HepG2 (cell line): ENCODE measurements around the gene HTRA2. TPM values are rescaled to one million over a fixed set of nuclear protein-coding genes. Genes with fewer than 3 reads are reported as not detected.

Experiments
- ARID3A ChIP-seq: IDR thresholded peaks from 2 replicates; pipeline ENCODE4 v1.6.1; 2012; ENCODE audit warnings: low read depth, low read length, improper control_type of control experiment
- CAMTA2 ChIP-seq: sonication (generic); formaldehyde crosslinking; IDR thresholded peaks from 2 replicates; pipeline ENCODE4 v1.4.0; 2020; ENCODE audit warnings: mild to moderate bottlenecking, missing genetic modification reagents, borderline replicate concordance
- CENPBD1 ChIP-seq: sonication (generic); formaldehyde crosslinking; IDR thresholded peaks from 2 replicates; pipeline ENCODE4 v1.8.0; 2022; ENCODE audit warnings: missing genetic modification reagents, low read depth, mild to moderate bottlenecking, borderline replicate concordance
- HDAC1 ChIP-seq: sonication (generic); formaldehyde crosslinking; IDR thresholded peaks from 2 replicates; pipeline ENCODE4 v1.5.1; 2020; ENCODE audit warnings: mild to moderate bottlenecking, missing genetic modification reagents
- MEF2D ChIP-seq: sonication (generic); formaldehyde crosslinking; IDR thresholded peaks from 2 replicates; pipeline ENCODE4 v1.5.1; 2020; ENCODE audit warnings: mild to moderate bottlenecking, missing genetic modification reagents
- MTF1 ChIP-seq: sonication (generic); formaldehyde crosslinking; IDR thresholded peaks from 2 replicates; pipeline ENCODE4 v1.5.0; 2020; ENCODE audit warnings: missing genetic modification reagents
- NR1H2 ChIP-seq: sonication (generic); formaldehyde crosslinking; IDR thresholded peaks from 2 replicates; pipeline ENCODE4 v1.8.1; 2022; ENCODE audit warnings: low read depth, missing genetic modification reagents, borderline replicate concordance
- RARG ChIP-seq: sonication (generic); formaldehyde crosslinking; IDR thresholded peaks from 2 replicates; pipeline ENCODE4 v1.4.0; 2020; ENCODE audit warnings: low read depth, mild to moderate bottlenecking, missing genetic modification reagents
- REXO4 ChIP-seq: sonication (generic); formaldehyde crosslinking; IDR thresholded peaks from 2 replicates; pipeline ENCODE4 v1.8.0; 2022; ENCODE audit warnings: missing genetic modification reagents, mild to moderate bottlenecking, borderline replicate concordance
- TCF7L2 ChIP-seq: IDR thresholded peaks from 2 replicates; pipeline ENCODE4 v1.6.1; 2011; ENCODE audit warnings: mild to moderate bottlenecking, low read depth, low read length, moderate library complexity
- USF2 ChIP-seq, 2 experiments: sonication (generic) in 1 of 2; formaldehyde crosslinking in 1 of 2; IDR thresholded peaks; 2 replicates each; pipeline versions ENCODE4 v1.5.1 to v1.6.1; 2011 to 2020; ENCODE audit warnings: borderline replicate concordance in 1 of 2, low read depth in 1 of 2, low read length in 1 of 2, mild to moderate bottlenecking in 1 of 2, missing genetic modification reagents in 1 of 2, moderate library complexity in 1 of 2
- ZFYVE20 ChIP-seq: sonication (generic); formaldehyde crosslinking; IDR thresholded peaks from 2 replicates; pipeline ENCODE4 v1.8.0; 2023; ENCODE audit warnings: low read depth, mild to moderate bottlenecking, moderate library complexity, missing genetic modification reagents, borderline replicate concordance
- ZNF772 ChIP-seq: sonication (generic); formaldehyde crosslinking; IDR thresholded peaks from 2 replicates; pipeline ENCODE4 v1.5.0; 2020; ENCODE audit warnings: mild to moderate bottlenecking, missing genetic modification reagents
- ZNF883 ChIP-seq: sonication (generic); formaldehyde crosslinking; IDR thresholded peaks from 2 replicates; pipeline ENCODE4 v1.5.1; 2020; ENCODE audit warnings: mild to moderate bottlenecking, missing genetic modification reagents; ENCODE audit errors: not compliant biosample characterization
- ZSCAN31 ChIP-seq: sonication (generic); formaldehyde crosslinking; IDR thresholded peaks from 2 replicates; pipeline ENCODE4 v1.5.0; 2020; ENCODE audit warnings: low read depth, mild to moderate bottlenecking, missing genetic modification reagents
- ZZZ3 ChIP-seq: sonication (generic); formaldehyde crosslinking; IDR thresholded peaks from 2 replicates; pipeline ENCODE4 v1.4.0; 2020; ENCODE audit warnings: missing genetic modification reagents, mild to moderate bottlenecking, borderline replicate concordance
- polyA plus RNA-seq, 8 experiments: library from polyadenylated mRNA; depleted of rRNA in 3 of 8; stranded (reverse) in 7 of 8; unstranded in 1 of 8; fragments of >200 nt; fragmentation: Illumina TruSeq in 4 of 8; extraction: Trizol in 4 of 8; gene quantifications; 2 replicates each; pipeline versions ENCODE4 v1.2.1 to v1.2.3, GENCODE V29; 2011 to 2016; ENCODE audit warnings: low read depth in 4 of 8, missing spikeins in 1 of 8, mixed read lengths in 1 of 8; ENCODE audit not compliant: insufficient read depth in 1 of 8
- total RNA-seq, 5 experiments: library from RNA; depleted of rRNA; stranded (reverse); fragments of >200 nt; fragmentation: Illumina TruSeq; extraction: Trizol; gene quantifications; 2 replicates each; pipeline ENCODE4 v1.2.3, GENCODE V29; 2016; ENCODE audit warnings: low read depth in 1 of 5
- TF ChIP-seq, protein P1 (sequence below): sonication (generic); formaldehyde crosslinking; IDR thresholded peaks from 2 replicates; pipeline ENCODE4 v1.4.0; 2020; ENCODE audit warnings: mild to moderate bottlenecking, missing genetic modification reagents
- TF ChIP-seq, protein P2 (sequence below): sonication (generic); formaldehyde crosslinking; IDR thresholded peaks from 2 replicates; pipeline ENCODE4 v1.8.1; 2022; ENCODE audit warnings: low read depth, mild to moderate bottlenecking, missing genetic modification reagents

HTRA2 gene
- total and polyA plus RNA-seq, 2 of the 13 experiments (the other 11 are each of a cell fraction or from before 2014, with no cell fraction given), result 47.7 to 50.3 TPM

GRCh38 chr2:74486141-74486540, 43.6 kb upstream of the HTRA2 start (continued):
- no peak for TF ChIP-seq REXO4 (CRISPR knock-in tag)
- TF ChIP-seq MTF1, result no peak
- no peak for TF ChIP-seq CAMTA2 (CRISPR knock-in tag)
- TF ChIP-seq, protein P1, sequence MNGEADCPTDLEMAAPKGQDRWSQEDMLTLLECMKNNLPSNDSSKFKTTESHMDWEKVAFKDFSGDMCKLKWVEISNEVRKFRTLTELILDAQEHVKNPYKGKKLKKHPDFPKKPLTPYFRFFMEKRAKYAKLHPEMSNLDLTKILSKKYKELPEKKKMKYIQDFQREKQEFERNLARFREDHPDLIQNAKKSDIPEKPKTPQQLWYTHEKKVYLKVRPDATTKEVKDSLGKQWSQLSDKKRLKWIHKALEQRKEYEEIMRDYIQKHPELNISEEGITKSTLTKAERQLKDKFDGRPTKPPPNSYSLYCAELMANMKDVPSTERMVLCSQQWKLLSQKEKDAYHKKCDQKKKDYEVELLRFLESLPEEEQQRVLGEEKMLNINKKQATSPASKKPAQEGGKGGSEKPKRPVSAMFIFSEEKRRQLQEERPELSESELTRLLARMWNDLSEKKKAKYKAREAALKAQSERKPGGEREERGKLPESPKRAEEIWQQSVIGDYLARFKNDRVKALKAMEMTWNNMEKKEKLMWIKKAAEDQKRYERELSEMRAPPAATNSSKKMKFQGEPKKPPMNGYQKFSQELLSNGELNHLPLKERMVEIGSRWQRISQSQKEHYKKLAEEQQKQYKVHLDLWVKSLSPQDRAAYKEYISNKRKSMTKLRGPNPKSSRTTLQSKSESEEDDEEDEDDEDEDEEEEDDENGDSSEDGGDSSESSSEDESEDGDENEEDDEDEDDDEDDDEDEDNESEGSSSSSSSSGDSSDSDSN (CRISPR knock-in tag), result no peak
- TF ChIP-seq NR1H2 (CRISPR knock-in tag), result no peak
- no peak for TF ChIP-seq HDAC1 (CRISPR knock-in tag)
- TF ChIP-seq, protein P2, sequence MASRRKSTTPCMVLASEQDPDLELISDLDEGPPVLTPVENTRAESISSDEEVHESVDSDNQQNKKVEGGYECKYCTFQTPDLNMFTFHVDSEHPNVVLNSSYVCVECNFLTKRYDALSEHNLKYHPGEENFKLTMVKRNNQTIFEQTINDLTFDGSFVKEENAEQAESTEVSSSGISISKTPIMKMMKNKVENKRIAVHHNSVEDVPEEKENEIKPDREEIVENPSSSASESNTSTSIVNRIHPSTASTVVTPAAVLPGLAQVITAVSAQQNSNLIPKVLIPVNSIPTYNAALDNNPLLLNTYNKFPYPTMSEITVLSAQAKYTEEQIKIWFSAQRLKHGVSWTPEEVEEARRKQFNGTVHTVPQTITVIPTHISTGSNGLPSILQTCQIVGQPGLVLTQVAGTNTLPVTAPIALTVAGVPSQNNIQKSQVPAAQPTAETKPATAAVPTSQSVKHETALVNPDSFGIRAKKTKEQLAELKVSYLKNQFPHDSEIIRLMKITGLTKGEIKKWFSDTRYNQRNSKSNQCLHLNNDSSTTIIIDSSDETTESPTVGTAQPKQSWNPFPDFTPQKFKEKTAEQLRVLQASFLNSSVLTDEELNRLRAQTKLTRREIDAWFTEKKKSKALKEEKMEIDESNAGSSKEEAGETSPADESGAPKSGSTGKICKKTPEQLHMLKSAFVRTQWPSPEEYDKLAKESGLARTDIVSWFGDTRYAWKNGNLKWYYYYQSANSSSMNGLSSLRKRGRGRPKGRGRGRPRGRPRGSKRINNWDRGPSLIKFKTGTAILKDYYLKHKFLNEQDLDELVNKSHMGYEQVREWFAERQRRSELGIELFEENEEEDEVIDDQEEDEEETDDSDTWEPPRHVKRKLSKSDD (CRISPR knock-in tag), result peak; percentile 29; the same call in 1 of the 2 replicates
- TF ChIP-seq ZNF772 (CRISPR knock-in tag), result no peak
- TF ChIP-seq ARID3A, result no peak
- no peak for TF ChIP-seq ZZZ3 (CRISPR knock-in tag)
- TF ChIP-seq ZFYVE20 (CRISPR knock-in tag), result no peak
- TF ChIP-seq TCF7L2, result no peak
- TF ChIP-seq ZNF883 (CRISPR knock-in tag), result no peak
- no peak for TF ChIP-seq USF2 (IDR thresholded peaks at IDR 0.05; ENCODE audit: low read depth, low read length)
- no peak for TF ChIP-seq USF2 (CRISPR knock-in tag; IDR thresholded peaks at IDR 0.05; ENCODE audit: borderline replicate concordance)
- no peak for TF ChIP-seq MEF2D (CRISPR knock-in tag)
- no peak for TF ChIP-seq RARG (CRISPR knock-in tag)
- TF ChIP-seq CENPBD1 (CRISPR knock-in tag), result no peak
- TF ChIP-seq ZSCAN31 (CRISPR knock-in tag), result no peak
